Measurements from ENCODE around the gene RAP1GAP2.

DNA sequence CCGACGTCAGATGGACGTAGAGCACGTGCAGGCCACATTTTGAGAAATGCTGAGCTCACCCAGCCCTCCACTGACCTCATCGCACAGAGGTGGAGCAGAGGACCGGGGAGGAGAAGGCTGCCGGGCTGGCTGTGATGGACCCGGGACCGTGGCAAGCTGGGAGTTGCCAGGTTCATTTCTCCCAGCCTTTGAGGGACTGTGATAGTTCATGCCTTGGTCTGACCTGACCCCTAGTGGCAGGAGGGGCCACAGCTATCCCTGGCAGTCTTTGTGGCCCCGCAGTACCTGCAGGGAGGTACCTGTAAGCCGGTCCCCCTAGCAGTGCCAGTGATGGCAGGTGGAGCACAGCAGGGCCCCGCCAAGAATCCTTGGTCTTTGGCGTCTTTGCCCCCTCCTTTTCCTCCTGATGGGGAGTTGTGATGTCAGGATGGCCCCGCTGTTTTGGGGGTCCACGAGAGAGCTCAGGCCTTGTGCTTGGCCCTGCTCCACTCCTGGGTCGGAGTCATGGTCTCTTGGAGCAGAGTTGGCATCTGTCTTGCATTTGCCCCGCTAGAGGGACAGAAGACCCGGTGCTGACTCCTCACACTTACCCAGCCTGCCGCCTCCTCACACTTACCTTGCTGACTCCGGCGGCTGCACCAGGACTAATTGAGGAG lies 216.8 kb downstream of the RAP1GAP2 start:
- TF ChIP-seq, protein P1, sequence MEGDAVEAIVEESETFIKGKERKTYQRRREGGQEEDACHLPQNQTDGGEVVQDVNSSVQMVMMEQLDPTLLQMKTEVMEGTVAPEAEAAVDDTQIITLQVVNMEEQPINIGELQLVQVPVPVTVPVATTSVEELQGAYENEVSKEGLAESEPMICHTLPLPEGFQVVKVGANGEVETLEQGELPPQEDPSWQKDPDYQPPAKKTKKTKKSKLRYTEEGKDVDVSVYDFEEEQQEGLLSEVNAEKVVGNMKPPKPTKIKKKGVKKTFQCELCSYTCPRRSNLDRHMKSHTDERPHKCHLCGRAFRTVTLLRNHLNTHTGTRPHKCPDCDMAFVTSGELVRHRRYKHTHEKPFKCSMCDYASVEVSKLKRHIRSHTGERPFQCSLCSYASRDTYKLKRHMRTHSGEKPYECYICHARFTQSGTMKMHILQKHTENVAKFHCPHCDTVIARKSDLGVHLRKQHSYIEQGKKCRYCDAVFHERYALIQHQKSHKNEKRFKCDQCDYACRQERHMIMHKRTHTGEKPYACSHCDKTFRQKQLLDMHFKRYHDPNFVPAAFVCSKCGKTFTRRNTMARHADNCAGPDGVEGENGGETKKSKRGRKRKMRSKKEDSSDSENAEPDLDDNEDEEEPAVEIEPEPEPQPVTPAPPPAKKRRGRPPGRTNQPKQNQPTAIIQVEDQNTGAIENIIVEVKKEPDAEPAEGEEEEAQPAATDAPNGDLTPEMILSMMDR (IDR thresholded peaks at IDR 0.05) = peak; percentile 71 to 72
- TF ChIP-seq POLR2AphosphoS5 (IDR thresholded peaks at IDR 0.05) = no peak
- no peak for TF ChIP-seq EP300 (IDR thresholded peaks at IDR 0.05)
- TF ChIP-seq POLR2A (IDR thresholded peaks at IDR 0.05) = no peak
